GM10266 (cell line): ENCODE measurements around the gene ZNF540.

Experiments used
- DNase-seq: peaks from one replicate; pipeline ENCODE4 v3.0.0; 2012; ENCODE audit errors: extremely low spot score
- TF ChIP-seq, protein P1 (sequence below): IDR thresholded peaks from 2 replicates; pipeline ENCODE4 v1.5.1; 2012; ENCODE audit warnings: mild to moderate bottlenecking, low read depth; ENCODE audit not compliant: control insufficient read depth, insufficient read depth; ENCODE audit errors: missing control alignments

ZNF540 gene

DNA sequence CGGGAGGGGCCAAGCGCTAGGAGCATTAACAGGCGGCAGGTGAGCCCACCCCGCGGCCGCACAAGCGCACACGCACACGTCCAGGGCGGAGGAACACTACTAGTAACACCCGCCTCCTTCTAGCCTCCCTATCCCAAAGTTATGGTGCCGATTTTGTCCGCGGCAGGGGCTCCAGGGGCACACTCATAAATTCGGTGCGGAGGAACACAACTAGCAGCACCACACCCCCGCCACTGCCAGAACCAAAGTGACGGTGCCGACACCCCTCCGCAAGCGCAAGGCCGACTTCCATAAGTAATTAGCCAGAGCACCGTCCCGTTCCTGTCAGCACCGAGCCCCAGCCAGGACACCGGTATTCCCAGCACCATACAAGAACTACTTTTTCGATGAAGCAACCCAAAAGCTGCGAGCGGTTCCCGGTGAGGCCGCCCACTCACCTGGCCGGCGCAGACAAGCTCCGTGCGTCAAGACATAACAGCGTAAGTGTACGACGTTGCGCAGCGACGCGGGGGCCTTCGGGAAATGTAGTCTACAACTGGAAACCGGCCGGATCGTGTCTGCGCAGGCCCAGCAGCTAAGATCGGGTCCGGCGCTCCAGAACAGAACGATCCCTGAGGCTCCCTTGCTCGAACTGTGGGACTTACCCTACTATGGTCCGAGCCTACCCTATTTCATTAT is at the start of gene ZNF540, which contains the start of gene ZNF571:
Gene ZNF540, plus strand, starts transcription at position 573 of the 678 bp plus-strand sequence. CDS start 3,572 bp downstream, outside the sequence.
Gene ZNF571, minus strand, starts transcription at position 489 of the 678 bp plus-strand sequence. CDS start 8,116 bp downstream, outside the sequence.
- TF ChIP-seq, protein P1, sequence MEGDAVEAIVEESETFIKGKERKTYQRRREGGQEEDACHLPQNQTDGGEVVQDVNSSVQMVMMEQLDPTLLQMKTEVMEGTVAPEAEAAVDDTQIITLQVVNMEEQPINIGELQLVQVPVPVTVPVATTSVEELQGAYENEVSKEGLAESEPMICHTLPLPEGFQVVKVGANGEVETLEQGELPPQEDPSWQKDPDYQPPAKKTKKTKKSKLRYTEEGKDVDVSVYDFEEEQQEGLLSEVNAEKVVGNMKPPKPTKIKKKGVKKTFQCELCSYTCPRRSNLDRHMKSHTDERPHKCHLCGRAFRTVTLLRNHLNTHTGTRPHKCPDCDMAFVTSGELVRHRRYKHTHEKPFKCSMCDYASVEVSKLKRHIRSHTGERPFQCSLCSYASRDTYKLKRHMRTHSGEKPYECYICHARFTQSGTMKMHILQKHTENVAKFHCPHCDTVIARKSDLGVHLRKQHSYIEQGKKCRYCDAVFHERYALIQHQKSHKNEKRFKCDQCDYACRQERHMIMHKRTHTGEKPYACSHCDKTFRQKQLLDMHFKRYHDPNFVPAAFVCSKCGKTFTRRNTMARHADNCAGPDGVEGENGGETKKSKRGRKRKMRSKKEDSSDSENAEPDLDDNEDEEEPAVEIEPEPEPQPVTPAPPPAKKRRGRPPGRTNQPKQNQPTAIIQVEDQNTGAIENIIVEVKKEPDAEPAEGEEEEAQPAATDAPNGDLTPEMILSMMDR: no peak
- peak; percentile 82 for DNase-seq

- peak; percentile 80 for DNase-seq
- TF ChIP-seq, protein P1: peak; percentile 50
These were observed 43.3 kb upstream of the ZNF540 start for GRCh38 chr19:37551129-37551993.

GRCh38 chr19:37563518-37563917 is 31.2 kb upstream of the ZNF540 start:
- TF ChIP-seq, protein P1: no peak
- no peak for DNase-seq

DNA sequence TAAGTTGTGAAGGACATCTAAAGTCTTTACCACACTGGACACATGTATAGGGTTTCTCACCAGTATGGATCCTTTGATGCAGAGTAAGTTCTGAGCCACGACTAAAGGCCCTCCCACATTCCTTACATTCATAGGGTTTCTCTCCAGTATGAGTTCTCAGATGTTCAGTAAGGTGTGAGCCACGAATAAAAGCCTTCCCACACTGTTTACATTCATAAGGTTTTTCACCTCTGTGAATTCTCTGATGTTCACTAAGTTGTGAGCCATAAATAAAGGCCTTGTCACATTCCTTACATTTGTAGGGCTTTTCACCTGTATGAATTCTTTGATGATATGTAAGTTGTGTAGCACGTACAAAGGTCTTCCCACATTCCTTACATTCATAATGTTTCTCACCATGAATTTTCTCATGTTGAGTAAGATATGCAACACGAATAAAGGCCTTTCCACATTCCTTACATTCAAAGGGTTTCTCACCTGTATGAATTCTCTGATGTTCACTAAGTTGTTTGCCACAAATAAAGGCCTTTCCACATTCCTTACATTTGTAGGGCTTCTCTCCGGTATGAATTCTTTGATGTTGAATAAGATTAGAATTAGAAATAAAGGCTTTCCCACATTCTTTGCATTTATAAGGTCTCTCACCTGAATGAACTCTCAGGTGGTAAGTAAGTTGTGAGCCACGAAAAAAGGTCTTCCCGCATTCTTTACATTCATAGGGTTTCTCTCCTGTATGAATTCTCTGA is 29.9 kb upstream of the ZNF540 start:
- DNase-seq: no peak
- TF ChIP-seq, protein P1: no peak

DNA sequence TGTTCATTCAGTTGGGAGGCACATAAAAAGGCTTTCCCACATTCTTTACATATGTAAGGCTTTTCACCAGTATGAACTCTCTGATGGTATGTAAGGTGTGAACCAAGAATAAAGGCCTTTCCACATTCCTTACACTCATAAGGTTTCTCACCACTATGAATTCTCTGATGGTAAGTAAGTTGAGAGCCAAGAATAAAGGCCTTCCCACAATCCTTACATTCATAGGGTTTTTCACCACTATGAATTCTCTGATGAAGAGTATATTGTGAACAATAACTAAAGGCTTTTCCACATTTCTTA is 29.4 kb upstream of the ZNF540 start:
- TF ChIP-seq, protein P1: no peak
- no peak for DNase-seq

DNA sequence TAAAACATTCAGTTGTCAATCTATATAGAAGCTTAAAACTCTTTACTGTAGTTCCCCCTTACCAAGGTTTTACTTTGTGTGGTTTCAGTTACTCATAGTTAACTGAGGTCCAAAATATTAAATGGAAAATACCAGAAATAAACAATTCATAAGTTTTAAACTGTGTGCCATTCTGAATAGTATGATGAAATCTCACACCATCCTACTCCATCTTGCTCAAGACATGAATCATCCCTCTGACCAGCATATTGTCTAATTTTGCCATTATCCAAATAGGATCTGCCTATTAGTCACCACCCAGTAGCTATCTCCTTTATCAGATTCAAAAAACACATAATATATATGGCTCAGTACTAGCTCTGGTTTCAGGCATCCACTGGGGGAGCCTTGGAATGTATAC is 22.5 kb upstream of the ZNF540 start:
- TF ChIP-seq, protein P1: no peak

DNA sequence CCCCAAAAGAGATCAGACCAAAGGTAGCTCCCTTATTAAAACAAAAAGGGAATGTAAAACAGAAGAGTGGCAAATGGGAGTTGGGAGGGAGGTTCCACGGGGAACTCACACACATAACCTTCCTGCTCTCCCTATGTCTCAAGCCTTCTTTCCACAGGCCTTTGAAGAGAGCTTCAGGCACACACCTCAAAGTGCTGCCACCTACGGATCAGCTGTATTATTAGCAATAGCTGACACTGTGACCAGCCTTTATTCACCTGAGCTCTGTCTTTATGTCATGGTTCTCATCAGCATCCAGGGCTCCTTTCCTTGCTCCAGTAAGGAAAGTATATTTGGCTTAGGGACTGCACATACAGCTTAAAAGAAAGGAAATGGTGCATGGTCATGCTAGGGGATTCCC is 11.3 kb upstream of the ZNF540 start:
- DNase-seq: no peak
- TF ChIP-seq, protein P1: no peak

More for the DNA sequence above, 22.5 kb upstream of the ZNF540 start:
- no peak for DNase-seq
